Calu3 (cell line): Measurements from ENCODE around the gene ANO8. TPM values are rescaled to one million over a fixed set of nuclear protein-coding genes. Genes with fewer than 3 reads are reported as not detected.

Source experiments
- BruUV-seq: library from RNA; stranded (reverse); fragments of 400-500 nt; replicated peaks from 2 replicates; lab custom pipeline; 2021; lab: Mats Ljungman, UMichigan
- CTCF ChIA-PET: fragments of 300-600 bp; sonication (Branson Sonifier 250); formaldehyde crosslinking; loops from one replicate; lab custom pipeline; 2022; ENCODE audit warnings: antibody characterized with exemption; lab: Charles Lee
- DNase-seq: peaks from one replicate; pipeline ENCODE4 v3.0.0; 2022
- H3K27ac Mint-ChIP-seq: one replicate; pipeline ENCODE4 v1.8.0; 2022; ENCODE audit warnings: mixed read lengths; ENCODE audit not compliant: unreplicated experiment
- H3K27me3 Mint-ChIP-seq: one replicate; pipeline ENCODE4 v1.8.0; 2022; ENCODE audit warnings: mixed read lengths; ENCODE audit not compliant: unreplicated experiment
- H3K36me3 Mint-ChIP-seq: one replicate; pipeline ENCODE4 v1.8.0; 2022; ENCODE audit warnings: mild to moderate bottlenecking, moderate library complexity, mixed read lengths; ENCODE audit not compliant: insufficient read depth, unreplicated experiment
- H3K4me1 Mint-ChIP-seq: one replicate; pipeline ENCODE4 v1.8.0; 2022; ENCODE audit warnings: mild to moderate bottlenecking, low read depth, mixed read lengths; ENCODE audit not compliant: unreplicated experiment
- H3K4me3 Mint-ChIP-seq: one replicate; pipeline ENCODE4 v1.8.0; 2022; ENCODE audit warnings: mild to moderate bottlenecking, low read depth, moderate library complexity, mixed read lengths; ENCODE audit not compliant: unreplicated experiment
- H3K9me3 Mint-ChIP-seq: one replicate; pipeline ENCODE4 v1.8.0; 2022; ENCODE audit warnings: low read depth, mixed read lengths; ENCODE audit not compliant: unreplicated experiment
- intact Hi-C: fragments of 100-400 bp; cut with micrococcal nuclease; formaldehyde crosslinking; loops from one replicate; pipeline ENCODE4 v1.10.0; 2022; ENCODE audit not compliant: unreplicated experiment
- total RNA-seq: library from RNA; stranded (reverse); gene quantifications from 2 replicates; pipeline ENCODE4 v1.2.3, GENCODE V29; 2022
- TF ChIP-seq, protein P1 (sequence below): fragments of 200-600 bp; IDR thresholded peaks from one replicate; pipeline ENCODE4 v1.8.0; 2022; ENCODE audit warnings: antibody characterized with exemption; ENCODE audit not compliant: unreplicated experiment

Gene ANO8
- total RNA-seq, 1 experiment from 2014 or later = 10.5 TPM

DNA sequence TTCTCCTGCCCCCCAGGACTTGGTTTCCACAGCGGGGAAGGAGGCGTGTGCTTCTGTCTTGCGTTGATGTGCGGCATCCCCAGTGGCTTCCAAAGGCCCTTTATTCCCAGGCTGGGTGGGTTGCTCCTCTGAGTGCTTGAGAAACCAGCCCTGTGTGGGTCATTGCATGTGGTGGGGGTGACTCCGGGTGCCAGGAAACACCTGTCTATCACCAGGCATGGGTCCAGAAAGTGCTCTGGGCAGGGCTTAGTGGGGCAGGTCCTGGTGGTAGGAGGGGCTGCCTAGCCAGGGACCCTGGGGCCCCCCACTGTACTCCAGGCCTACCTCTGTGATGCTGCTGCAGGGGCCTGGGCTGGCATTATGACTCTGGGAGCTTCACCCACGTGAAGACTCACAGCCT is 15.7 kb downstream of the ANO8 start:
- CTCF ChIA-PET = no interaction called here
- Mint-ChIP-seq H3K4me1 (no peaks in the 10 kb centered on the region), H3K36me3 (peaks cover 59% of the 10 kb centered on the region), H3K4me3 (no peak overlapping the region), H3K27ac (no peak overlapping the region), H3K27me3 (no peaks in the 10 kb centered on the region), H3K9me3 (no peaks in the 10 kb centered on the region)
- no TSS peak for BruUV-seq
- DNase-seq = no peak
- intact Hi-C loops = no loop called here
- TF ChIP-seq, protein P1, sequence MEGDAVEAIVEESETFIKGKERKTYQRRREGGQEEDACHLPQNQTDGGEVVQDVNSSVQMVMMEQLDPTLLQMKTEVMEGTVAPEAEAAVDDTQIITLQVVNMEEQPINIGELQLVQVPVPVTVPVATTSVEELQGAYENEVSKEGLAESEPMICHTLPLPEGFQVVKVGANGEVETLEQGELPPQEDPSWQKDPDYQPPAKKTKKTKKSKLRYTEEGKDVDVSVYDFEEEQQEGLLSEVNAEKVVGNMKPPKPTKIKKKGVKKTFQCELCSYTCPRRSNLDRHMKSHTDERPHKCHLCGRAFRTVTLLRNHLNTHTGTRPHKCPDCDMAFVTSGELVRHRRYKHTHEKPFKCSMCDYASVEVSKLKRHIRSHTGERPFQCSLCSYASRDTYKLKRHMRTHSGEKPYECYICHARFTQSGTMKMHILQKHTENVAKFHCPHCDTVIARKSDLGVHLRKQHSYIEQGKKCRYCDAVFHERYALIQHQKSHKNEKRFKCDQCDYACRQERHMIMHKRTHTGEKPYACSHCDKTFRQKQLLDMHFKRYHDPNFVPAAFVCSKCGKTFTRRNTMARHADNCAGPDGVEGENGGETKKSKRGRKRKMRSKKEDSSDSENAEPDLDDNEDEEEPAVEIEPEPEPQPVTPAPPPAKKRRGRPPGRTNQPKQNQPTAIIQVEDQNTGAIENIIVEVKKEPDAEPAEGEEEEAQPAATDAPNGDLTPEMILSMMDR = no peak

DNA sequence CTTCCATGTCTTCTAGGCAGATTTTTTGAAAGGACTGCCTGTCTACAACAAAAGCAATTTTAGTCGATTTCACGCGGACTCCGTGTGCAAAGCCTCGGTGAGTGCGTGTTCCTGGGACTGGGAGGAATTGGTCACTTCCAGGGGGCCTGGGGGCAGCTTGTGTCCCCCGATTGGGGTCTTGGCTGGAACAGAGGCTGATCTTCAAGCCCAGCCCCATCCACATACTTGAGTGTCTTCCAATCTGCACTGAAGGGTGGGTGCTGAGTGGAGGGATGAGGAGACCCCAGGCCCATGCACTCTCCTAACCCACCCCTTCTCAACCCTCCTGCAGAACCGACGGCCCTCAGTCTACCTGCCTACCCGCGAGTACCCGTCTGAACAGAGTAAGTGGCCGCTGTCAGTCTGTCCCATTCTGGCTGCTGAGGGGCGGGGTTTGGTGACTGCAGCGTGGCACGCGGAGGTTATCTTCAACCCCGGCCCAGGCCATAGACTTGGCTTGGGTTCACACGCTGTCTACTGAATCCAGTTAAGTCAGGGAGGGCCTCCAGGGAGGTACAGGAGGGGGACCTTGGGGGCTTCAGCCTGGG is 20.6 kb downstream of the ANO8 start:
- no TSS peak for BruUV-seq
- Mint-ChIP-seq H3K4me3 (no peak overlapping the region), H3K4me1 (peaks cover 10% of the 10 kb centered on the region), H3K9me3 (no peaks in the 10 kb centered on the region), H3K27me3 (no peaks in the 10 kb centered on the region), H3K36me3 (peaks cover 73% of the 10 kb centered on the region), H3K27ac (no peak overlapping the region)
- CTCF ChIA-PET = no interaction called here
- TF ChIP-seq, protein P1 = no peak
- DNase-seq = no peak
- intact Hi-C loops = no loop called here

DNA sequence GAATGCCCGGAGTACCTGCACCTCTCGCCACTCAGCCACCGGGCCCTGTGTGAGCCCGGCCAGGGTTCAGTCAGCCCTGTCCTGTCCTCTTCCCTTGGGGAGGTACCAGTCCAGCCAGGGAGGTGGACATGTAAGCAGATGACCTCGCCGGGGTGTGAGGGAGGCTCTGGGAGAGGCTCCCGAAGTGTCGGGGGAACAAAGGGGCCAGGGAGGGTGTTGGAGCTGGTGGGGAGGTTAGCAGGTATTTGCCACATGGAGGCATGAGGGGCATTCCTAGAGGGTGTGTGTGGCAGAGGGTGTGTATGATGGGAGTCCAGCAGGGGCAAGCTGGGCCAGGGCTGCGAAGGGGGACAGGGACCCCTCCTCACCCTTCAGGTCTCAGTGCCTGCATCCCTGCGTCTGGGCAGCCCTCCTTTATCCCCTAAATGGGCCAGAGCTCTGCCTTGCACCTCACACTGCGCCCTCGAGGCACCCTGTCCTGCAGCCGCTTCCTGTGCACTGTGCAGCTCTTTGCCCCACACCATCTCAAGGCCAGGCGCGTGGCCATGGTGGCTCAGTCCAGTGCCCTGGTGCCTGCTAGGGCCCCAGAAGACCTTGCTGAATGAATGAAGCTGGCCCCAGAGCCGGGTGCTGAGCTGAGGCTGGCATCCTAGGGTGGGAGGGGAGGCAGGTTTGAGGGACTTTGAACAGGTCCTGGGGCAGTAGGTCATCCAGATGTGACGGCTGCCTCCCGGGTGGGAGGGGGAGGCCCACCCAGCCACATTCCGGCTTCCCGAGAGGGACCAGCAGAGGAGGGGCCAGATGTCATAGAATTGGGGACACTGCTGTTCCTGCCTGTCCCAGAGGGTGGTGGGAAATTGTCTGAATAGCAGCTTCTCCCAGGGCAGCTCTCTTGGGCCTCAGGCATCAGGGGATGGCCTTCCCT is 22.2 kb downstream of the ANO8 start:
- no peaks in the 10 kb centered on the region for H3K27me3 Mint-ChIP-seq
- H3K4me3 Mint-ChIP-seq = peak overlapping the region; percentile 68
- peak overlapping the region; percentile 92 for H3K27ac Mint-ChIP-seq
- no peak for DNase-seq
- TF ChIP-seq, protein P1 = no peak
- CTCF ChIA-PET = interaction anchor here (1.7 kb wide), 1 partner anchor 21 kb away, joined by 8 read pairs; no protein-coding TSS in a partner anchor
- intact Hi-C loops = no loop called here
- H3K9me3 Mint-ChIP-seq = no peaks in the 10 kb centered on the region
- H3K36me3 Mint-ChIP-seq = peaks cover 65% of the 10 kb centered on the region
- no TSS peak for BruUV-seq
- peaks cover 18% of the 10 kb centered on the region for H3K4me1 Mint-ChIP-seq

DNA sequence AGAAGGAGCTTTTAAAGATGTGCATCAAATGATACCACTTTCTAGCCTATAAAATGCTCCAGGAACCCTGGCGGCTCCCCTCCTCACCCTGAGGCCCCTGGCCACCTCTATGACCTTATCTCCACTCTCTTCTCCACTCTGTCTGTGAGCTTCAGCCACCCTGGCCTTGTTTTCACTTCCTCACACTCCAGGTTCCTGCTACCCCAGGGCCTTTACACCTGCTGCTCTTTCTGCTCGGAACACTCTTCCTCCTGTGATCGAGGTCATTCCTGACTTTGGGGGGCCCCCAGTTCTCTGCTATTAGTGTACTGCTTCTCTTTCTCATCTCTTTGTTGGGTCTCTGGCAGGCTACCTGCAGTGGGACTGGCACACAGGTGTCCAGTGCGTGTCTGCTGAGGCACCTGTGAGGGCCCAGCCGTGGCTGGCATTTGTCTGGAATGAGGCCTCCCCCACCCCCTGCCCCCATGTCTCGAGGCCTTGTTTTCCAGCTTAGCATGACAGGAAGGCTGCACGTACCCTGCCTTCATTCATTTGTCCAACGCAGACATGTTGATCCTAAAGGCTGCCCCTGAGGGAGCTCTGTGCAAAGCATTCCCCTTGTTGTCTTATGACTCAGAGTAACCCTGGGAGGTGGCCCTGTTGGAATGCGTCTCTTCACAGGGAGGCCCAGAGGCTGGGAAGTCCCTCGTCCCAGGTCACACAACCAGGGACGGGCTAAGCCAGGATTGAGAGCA is 23.0 kb downstream of the ANO8 start:
- no peaks in the 10 kb centered on the region for H3K27me3 Mint-ChIP-seq
- CTCF ChIA-PET = interaction anchor here (1.7 kb wide), 1 partner anchor 22 kb away, joined by 8 read pairs; no protein-coding TSS in a partner anchor
- H3K4me3 Mint-ChIP-seq = peak overlapping the region; percentile 68
- DNase-seq = peak; percentile 67
- no TSS peak for BruUV-seq
- TF ChIP-seq, protein P1 = no peak
- peaks cover 19% of the 10 kb centered on the region for H3K4me1 Mint-ChIP-seq
- peak overlapping the region; percentile 92 for H3K27ac Mint-ChIP-seq
- no peaks in the 10 kb centered on the region for H3K9me3 Mint-ChIP-seq
- peaks cover 56% of the 10 kb centered on the region for H3K36me3 Mint-ChIP-seq
- intact Hi-C loops = no loop called here
